IMR-90 (cell line): Measurements from ENCODE around the gene COG1. TPM values are rescaled to one million over a fixed set of nuclear protein-coding genes. Genes with fewer than 3 reads are reported as not detected.

Experiments
- ATAC-seq: fragments of 200-7000 bp; cut with Tn5 transposase; 2 replicates; pipeline ENCODE4 v1.9.1; 2020; ENCODE audit warnings: low read depth, mild to moderate bottlenecking, moderate library complexity
- BruUV-seq: library from RNA; stranded (reverse); fragments of 400-500 nt; replicated peaks from 2 replicates; lab custom pipeline; 2021; lab: Mats Ljungman, UMichigan
- CTCF ChIA-PET: fragments of 300-600 bp; formaldehyde crosslinking; extraction: SDS; loops from one replicate; lab custom pipeline; 2021; ENCODE audit warnings: antibody characterized with exemption; lab: Yijun Ruan, JAX
- POLR2A ChIA-PET: fragments of 300-600 bp; sonication (Branson Sonifier 250); formaldehyde crosslinking; loops from one replicate; lab custom pipeline; 2022; ENCODE audit warnings: antibody characterized with exemption; ENCODE audit not compliant: unreplicated experiment; lab: Charles Lee
- DNase-seq: peaks from one replicate; pipeline ENCODE4 v3.0.0; 2013
- H2AFZ ChIP-seq: replicated peaks from 2 replicates; pipeline ENCODE3; 2013; ENCODE audit warnings: low read length, mild to moderate bottlenecking; ENCODE audit not compliant: poor library complexity
- H2AK5ac ChIP-seq: 2 replicates; pipeline ENCODE4 v1.6.1; 2013; ENCODE audit warnings: low read depth, low read length, inconsistent platforms
- H2AK9ac ChIP-seq: replicated peaks from 2 replicates; pipeline ENCODE3; 2013; ENCODE audit warnings: mild to moderate bottlenecking, low read depth, low read length, moderate library complexity; ENCODE audit not compliant: poor library complexity
- H2BK120ac ChIP-seq: 2 replicates; pipeline ENCODE4 v1.6.1; 2013; ENCODE audit warnings: low read depth, low read length, inconsistent platforms
- H2BK15ac ChIP-seq: 3 replicates; pipeline ENCODE4 v1.6.1; 2013; ENCODE audit warnings: low read depth, low read length, inconsistent platforms
- H2BK20ac ChIP-seq: 2 replicates; pipeline ENCODE4 v1.6.1; 2013; ENCODE audit warnings: low read depth, mild to moderate bottlenecking, inconsistent platforms, low read length, moderate library complexity
- H2BK5ac ChIP-seq: 2 replicates; pipeline ENCODE4 v1.6.1; 2013; ENCODE audit warnings: mild to moderate bottlenecking, low read depth, low read length, inconsistent platforms; ENCODE audit not compliant: poor library complexity, severe bottlenecking
- H3K14ac ChIP-seq: replicated peaks from 2 replicates; pipeline ENCODE4 v1.6.1; 2013; ENCODE audit warnings: low read depth, low read length, inconsistent platforms
- H3K18ac ChIP-seq: 2 replicates; pipeline ENCODE4 v1.6.1; 2013; ENCODE audit warnings: low read depth, low read length, control low read depth
- H3K23ac ChIP-seq: 2 replicates; pipeline ENCODE4 v1.6.1; 2013; ENCODE audit warnings: low read depth, low read length, inconsistent platforms
- H3K27ac ChIP-seq: 2 replicates; pipeline ENCODE4 v1.5.1; 2013; ENCODE audit warnings: mild to moderate bottlenecking, control low read depth, low read length; ENCODE audit not compliant: insufficient read depth
- H3K27me3 ChIP-seq: 2 replicates; pipeline ENCODE4 v1.6.1; 2013; ENCODE audit warnings: low read length; ENCODE audit not compliant: control insufficient read depth, insufficient read depth
- H3K36me3 ChIP-seq: 2 replicates; pipeline ENCODE4 v1.6.1; 2013; ENCODE audit warnings: low read length, mixed read lengths; ENCODE audit not compliant: control insufficient read depth, insufficient read depth
- H3K4ac ChIP-seq: 2 replicates; pipeline ENCODE4 v1.6.1; 2013; ENCODE audit warnings: low read depth, low read length, inconsistent platforms
- H3K4me1 ChIP-seq: 2 replicates; pipeline ENCODE4 v1.6.1; 2013; ENCODE audit warnings: low read length, mixed read lengths; ENCODE audit not compliant: control insufficient read depth, insufficient read depth
- H3K4me2 ChIP-seq: 2 replicates; pipeline ENCODE4 v1.6.1; 2013; ENCODE audit warnings: low read depth, mild to moderate bottlenecking, control low read depth, low read length, moderate library complexity
- H3K4me3 ChIP-seq: 2 replicates; pipeline ENCODE4 v1.5.1; 2013; ENCODE audit warnings: low read depth, mild to moderate bottlenecking, control low read depth, low read length, moderate library complexity; ENCODE audit not compliant: insufficient read depth
- H3K56ac ChIP-seq: 2 replicates; pipeline ENCODE4 v1.6.1; 2013; ENCODE audit warnings: low read length, inconsistent platforms; ENCODE audit not compliant: insufficient read depth; ENCODE audit errors: extremely low read depth
- H3K79me1 ChIP-seq, 2 experiments: 2 replicates each; pipeline ENCODE4 v1.6.1; 2013; ENCODE audit warnings: low read length in 2 of 2, inconsistent platforms in 1 of 2, low read depth in 1 of 2
- H3K9ac ChIP-seq: 2 replicates; pipeline ENCODE4 v1.6.1; 2013; ENCODE audit warnings: low read depth, low read length, control low read depth
- H3K9me1 ChIP-seq: 2 replicates; pipeline ENCODE4 v1.6.1; 2013; ENCODE audit warnings: low read length, inconsistent platforms; ENCODE audit not compliant: insufficient read depth
- H3K9me3 ChIP-seq: 2 replicates; pipeline ENCODE4 v1.6.1; 2013; ENCODE audit warnings: low read length; ENCODE audit not compliant: control insufficient read depth, insufficient read depth
- H4K20me1 ChIP-seq: 2 replicates; pipeline ENCODE4 v1.6.1; 2013; ENCODE audit warnings: low read length, inconsistent platforms; ENCODE audit not compliant: insufficient read depth
- H4K5ac ChIP-seq: 2 replicates; pipeline ENCODE4 v1.6.1; 2013; ENCODE audit warnings: mild to moderate bottlenecking, low read depth, low read length, control low read depth
- H4K8ac ChIP-seq, 2 experiments: 2 replicates each; pipeline ENCODE4 v1.6.1; 2013; ENCODE audit warnings: low read depth in 2 of 2, low read length in 2 of 2, control low read depth in 1 of 2, inconsistent platforms in 1 of 2
- H4K91ac ChIP-seq: 2 replicates; pipeline ENCODE4 v1.6.1; 2013; ENCODE audit warnings: low read depth, low read length, inconsistent platforms; ENCODE audit not compliant: insufficient read depth
- CEBPB ChIP-seq: IDR thresholded peaks from 2 replicates; pipeline ENCODE4 v1.6.1; 2012; ENCODE audit warnings: low read depth, low read length, improper control_type of control experiment
- WGBS, 2 experiments: methylation state at CpG; one replicate each; pipeline versions ENCODE4 v1.1.5 to v1.1.7; 2013; ENCODE audit warnings: missing lambda C conversion rate in 2 of 2; ENCODE audit not compliant: insufficient read length in 1 of 2; ENCODE audit errors: extremely low coverage in 2 of 2; 5-methylcytosine and 5-hydroxymethylcytosine counted together
- dilution Hi-C: fragments of 300-500 bp; cut with HindIII; formaldehyde crosslinking; loops from one replicate; pipeline ENCODE4 v1.14.3; 2018; ENCODE audit warnings: low sequenced_read_pairs; ENCODE audit not compliant: unreplicated experiment
- in situ Hi-C: fragments of 300-500 bp; cut with MboI; formaldehyde crosslinking; loops from 3 replicates; pipeline ENCODE4 v1.14.3; 2019; ENCODE audit warnings: low sequenced_read_pairs, inconsistent platforms, mixed read lengths
- intact Hi-C: fragments of 100-400 bp; cut with micrococcal nuclease; formaldehyde crosslinking; loops from 2 replicates; pipeline ENCODE4 v1.10.0; 2022
- polyA plus RNA-seq, 3 experiments: library from polyadenylated mRNA; depleted of rRNA; stranded (reverse); fragments of >200 nt; gene quantifications; 2 replicates each; pipeline ENCODE4 v1.2.3, GENCODE V29; 2012; ENCODE audit warnings: low replicate concordance in 1 of 3
- total RNA-seq: library from RNA; depleted of rRNA; stranded (reverse); fragments of >200 nt; gene quantifications from 2 replicates; pipeline ENCODE4 v1.2.3, GENCODE V29; 2012

Gene COG1
- total and polyA plus RNA-seq, 2 of the 4 experiments (the other 2 are of a cell fraction): 18.3 to 35.1 TPM

GRCh38 chr17:73215447-73215846, 22.6 kb downstream of the COG1 start:
- H3K4me3 ChIP-seq: no peak overlapping the region
- peaks cover 6% of the 10 kb centered on the region for H3K36me3 ChIP-seq
- H3K4ac ChIP-seq: no peak overlapping the region
- no peak overlapping the region for H2BK20ac ChIP-seq
- in situ Hi-C loops: loop anchor here (25.0 kb wide), 1 partner anchor 828 kb away; no protein-coding TSS in a partner anchor
- CTCF ChIA-PET: no interaction called here
- no peak overlapping the region; the same call in 1 of the 2 replicates for H3K14ac ChIP-seq
- peaks cover 3% of the 10 kb centered on the region; the same call in 1 of the 2 replicates for H4K20me1 ChIP-seq
- no peak overlapping the region for H2AK9ac ChIP-seq
- DNase-seq: no peak
- no peak overlapping the region for H4K91ac ChIP-seq
- no peaks in the 10 kb centered on the region for H3K9me3 ChIP-seq
- peaks cover 10% of the 10 kb centered on the region; the same call in 1 of the 2 replicates for H3K9me1 ChIP-seq
- no peak overlapping the region for H2AK5ac ChIP-seq
- H3K4me1 ChIP-seq: no peaks in the 10 kb centered on the region
- no peak overlapping the region for H2AFZ ChIP-seq
- no peak overlapping the region for H2BK120ac ChIP-seq
- H2BK5ac ChIP-seq: no peak overlapping the region
- H2BK15ac ChIP-seq: no peak overlapping the region
- no peak overlapping the region for H3K9ac ChIP-seq
- BruUV-seq: no TSS peak
- H3K23ac ChIP-seq: no peak overlapping the region
- WGBS, 2 experiments: 100% methylated on average over 1 of the region's 2 CpGs; no CpG with 5 or more reads in 1 of the 2 experiments
- no peak overlapping the region for H3K27ac ChIP-seq
- no peak overlapping the region for H3K18ac ChIP-seq
- ATAC-seq: no peak
- H4K8ac ChIP-seq: no peak overlapping the region
- no peak for TF ChIP-seq CEBPB
- no peaks in the 10 kb centered on the region for H3K27me3 ChIP-seq
- peaks cover 35% of the 10 kb centered on the region in 2 experiments for H3K79me1 ChIP-seq
- no peak overlapping the region for H3K56ac ChIP-seq
- no peak overlapping the region for H4K5ac ChIP-seq
- dilution Hi-C loops: no loop called here
- POLR2A ChIA-PET: no interaction called here
- no peak overlapping the region for H3K4me2 ChIP-seq
- intact Hi-C loops: no loop called here
